ENCODE measurements around the gene SNRPD2.

SNRPD2 gene

GRCh38 chr19:45677351-45678230 is 14.2 kb downstream of the SNRPD2 start:
- peak overlapping the region; percentile 42 for H3K4me3 ChIP-seq (ENCODE audit: insufficient read length, low read depth)

DNA sequence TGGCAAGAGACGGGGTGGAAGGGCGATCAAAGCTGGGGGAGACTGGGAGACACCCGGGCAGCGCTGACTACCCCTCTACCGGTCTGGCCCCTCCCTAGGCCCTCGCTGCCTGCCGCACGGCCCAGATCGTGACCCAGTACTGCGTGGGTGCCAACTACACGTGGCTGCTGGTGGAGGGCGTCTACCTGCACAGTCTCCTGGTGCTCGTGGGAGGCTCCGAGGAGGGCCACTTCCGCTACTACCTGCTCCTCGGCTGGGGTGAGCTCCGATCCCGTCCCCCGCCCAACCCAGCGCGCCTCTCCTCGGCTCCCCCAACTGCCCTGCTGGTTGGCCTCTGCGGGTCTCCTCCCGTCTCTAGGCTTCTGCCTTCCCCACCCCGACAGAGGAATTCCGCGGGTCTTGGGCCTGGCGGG is 14.9 kb downstream of the SNRPD2 start:
- TF ChIP-seq ZNF274 (IDR thresholded peaks at IDR 0.05; ENCODE audit: low read depth, low read length), result no peak
- no peak for DNase-seq (ENCODE audit: low read depth, low spot score)
- Histone ChIP-seq H3K9ac (ENCODE audit: insufficient read length, low read depth) (peak overlapping the region; percentile 74), H3K27me3 (ENCODE audit: insufficient read depth, insufficient read length) (peaks cover 22% of the 10 kb centered on the region), H3K36me3 (ENCODE audit: insufficient read depth, insufficient read length, low read length) (no peaks in the 10 kb centered on the region), H3K4me3 (ENCODE audit: insufficient read length, low read depth) (peak overlapping the region; percentile 61), H3K4me1 (ENCODE audit: insufficient read depth, insufficient read length) (peaks cover 1% of the 10 kb centered on the region), H3K9me3 (ENCODE audit: insufficient read depth, low read length) (no peaks in the 10 kb centered on the region)

More at GRCh38 chr19:45677351-45678230, 14.2 kb downstream of the SNRPD2 start:
- H3K9ac ChIP-seq (ENCODE audit: insufficient read length, low read depth), result peak overlapping the region; percentile 58
- H3K9me3 ChIP-seq (ENCODE audit: insufficient read depth, low read length), result no peaks in the 10 kb centered on the region
- peak; percentile 92 for DNase-seq (ENCODE audit: low read depth, low spot score)
- H3K36me3 ChIP-seq (ENCODE audit: insufficient read depth, insufficient read length, low read length), result no peaks in the 10 kb centered on the region
- peaks cover 4% of the 10 kb centered on the region for H3K4me1 ChIP-seq (ENCODE audit: insufficient read depth, insufficient read length)
- peaks cover 22% of the 10 kb centered on the region for H3K27me3 ChIP-seq (ENCODE audit: insufficient read depth, insufficient read length)
- TF ChIP-seq SUZ12 (IDR thresholded peaks at IDR 0.05; ENCODE audit: extremely low read depth, insufficient read depth, insufficient read length) (no peak), ZNF274 (IDR thresholded peaks at IDR 0.05; ENCODE audit: low read depth, low read length) (no peak), YY1 (IDR thresholded peaks at IDR 0.05; ENCODE audit: insufficient read depth, insufficient read length) (no peak)

DNA sequence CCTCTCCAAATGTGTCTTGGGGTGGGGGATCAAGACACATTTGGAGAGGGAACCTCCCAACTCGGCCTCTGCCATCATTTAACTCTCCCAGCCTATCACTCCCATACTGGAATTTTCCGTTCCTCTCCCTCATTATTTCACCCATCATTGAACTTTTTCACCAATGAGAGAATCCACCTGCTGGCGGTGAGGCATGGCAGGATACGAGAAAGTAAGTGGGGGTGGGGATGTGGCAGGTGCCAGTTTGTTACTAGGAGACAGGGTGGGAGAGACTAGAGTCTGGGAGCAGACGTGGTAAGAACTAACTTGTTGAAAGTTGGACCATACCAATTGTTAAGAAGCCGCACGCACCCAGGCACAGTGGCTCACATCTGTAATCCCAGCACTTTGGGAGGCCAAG is 16.8 kb downstream of the SNRPD2 start:
- no peaks in the 10 kb centered on the region for H3K36me3 ChIP-seq (ENCODE audit: insufficient read depth, insufficient read length, low read length)
- peaks cover 33% of the 10 kb centered on the region for H3K27me3 ChIP-seq (ENCODE audit: insufficient read depth, insufficient read length)
- H3K9me3 ChIP-seq (ENCODE audit: insufficient read depth, low read length), result no peaks in the 10 kb centered on the region
- DNase-seq (ENCODE audit: low read depth, low spot score), result no peak
- no peak overlapping the region for H3K9ac ChIP-seq (ENCODE audit: insufficient read length, low read depth)
- no peak for TF ChIP-seq YY1 (IDR thresholded peaks at IDR 0.05; ENCODE audit: insufficient read depth, insufficient read length)
- no peak for TF ChIP-seq ZNF274 (IDR thresholded peaks at IDR 0.05; ENCODE audit: low read depth, low read length)
- TF ChIP-seq SUZ12 (IDR thresholded peaks at IDR 0.05; ENCODE audit: extremely low read depth, insufficient read depth, insufficient read length), result no peak
- no peak overlapping the region for H3K4me3 ChIP-seq (ENCODE audit: insufficient read length, low read depth)
- H3K4me1 ChIP-seq (ENCODE audit: insufficient read depth, insufficient read length), result peaks cover 2% of the 10 kb centered on the region

GRCh38 chr19:45670670-45671453 is 20.9 kb downstream of the SNRPD2 start:
- DNase-seq (ENCODE audit: low read depth, low spot score), result peak; percentile 85

DNA sequence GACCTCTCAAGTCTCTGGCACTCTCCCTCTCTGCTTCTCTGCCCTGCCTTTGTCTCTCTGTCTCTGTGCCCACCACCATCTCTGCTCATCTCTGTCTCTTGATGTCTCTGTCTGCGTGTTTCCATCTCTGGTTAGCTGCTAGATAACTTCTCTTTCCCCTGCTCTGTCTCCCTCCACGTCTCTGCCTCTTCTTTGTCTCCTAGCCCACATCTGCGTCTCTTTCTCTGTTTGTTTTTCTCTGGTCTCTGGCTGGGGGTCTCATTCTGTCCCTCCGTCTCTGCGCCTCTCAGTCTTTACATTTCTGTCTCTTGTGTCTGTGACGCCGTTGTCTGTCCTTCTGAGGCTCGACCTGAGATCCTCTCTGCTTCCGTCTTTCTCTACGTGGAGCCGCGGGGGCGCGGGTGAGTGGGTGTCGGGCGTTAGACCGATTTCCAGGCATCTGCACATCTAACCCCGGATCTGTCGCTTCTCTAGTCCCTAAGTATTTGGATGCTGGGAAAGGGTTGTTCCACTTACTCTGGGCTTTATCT is 23.3 kb downstream of the SNRPD2 start:
- Histone ChIP-seq H3K4me3 (ENCODE audit: insufficient read length, low read depth) (peak overlapping the region; percentile 46), H3K27me3 (ENCODE audit: insufficient read depth, insufficient read length) (peaks cover 32% of the 10 kb centered on the region), H3K9ac (ENCODE audit: insufficient read length, low read depth) (peak overlapping the region; percentile 61), H3K36me3 (ENCODE audit: insufficient read depth, insufficient read length, low read length) (no peaks in the 10 kb centered on the region), H3K9me3 (ENCODE audit: insufficient read depth, low read length) (no peaks in the 10 kb centered on the region), H3K4me1 (ENCODE audit: insufficient read depth, insufficient read length) (peaks cover 6% of the 10 kb centered on the region)
- DNase-seq (ENCODE audit: low read depth, low spot score), result no peak
- TF ChIP-seq SUZ12 (IDR thresholded peaks at IDR 0.05; ENCODE audit: extremely low read depth, insufficient read depth, insufficient read length) (no peak), ZNF274 (IDR thresholded peaks at IDR 0.05; ENCODE audit: low read depth, low read length) (no peak), YY1 (IDR thresholded peaks at IDR 0.05; ENCODE audit: insufficient read depth, insufficient read length) (no peak)

More at GRCh38 chr19:45670670-45671453, 20.9 kb downstream of the SNRPD2 start:
- Histone ChIP-seq H3K4me1 (ENCODE audit: insufficient read depth, insufficient read length) (peaks cover 6% of the 10 kb centered on the region), H3K4me3 (ENCODE audit: insufficient read length, low read depth) (peak overlapping the region; percentile 51), H3K27me3 (ENCODE audit: insufficient read depth, insufficient read length) (peaks cover 32% of the 10 kb centered on the region), H3K36me3 (ENCODE audit: insufficient read depth, insufficient read length, low read length) (no peaks in the 10 kb centered on the region), H3K9me3 (ENCODE audit: insufficient read depth, low read length) (no peaks in the 10 kb centered on the region), H3K9ac (ENCODE audit: insufficient read length, low read depth) (peak overlapping the region; percentile 67)
- TF ChIP-seq ZNF274 (IDR thresholded peaks at IDR 0.05; ENCODE audit: low read depth, low read length) (no peak), YY1 (IDR thresholded peaks at IDR 0.05; ENCODE audit: insufficient read depth, insufficient read length) (no peak)

- Histone ChIP-seq H3K9ac (ENCODE audit: insufficient read length, low read depth) (peak within 1 kb of the TSS; percentile 61), H3K9me3 (ENCODE audit: insufficient read depth, low read length) (no peaks in the 10 kb centered on the region), H3K4me3 (ENCODE audit: insufficient read length, low read depth) (peak within 1 kb of the TSS; percentile 46), H3K4me1 (ENCODE audit: insufficient read depth, insufficient read length) (peaks cover 6% of the 10 kb centered on the region), H3K36me3 (ENCODE audit: insufficient read depth, insufficient read length, low read length) (no peaks in the 10 kb centered on the region), H3K27me3 (ENCODE audit: insufficient read depth, insufficient read length) (peaks cover 32% of the 10 kb centered on the region)
- no peak for DNase-seq (ENCODE audit: low read depth, low spot score)
- no peak for TF ChIP-seq YY1 (IDR thresholded peaks at IDR 0.05; ENCODE audit: insufficient read depth, insufficient read length)
- no peak for TF ChIP-seq SUZ12 (IDR thresholded peaks at IDR 0.05; ENCODE audit: extremely low read depth, insufficient read depth, insufficient read length)
- no peak for TF ChIP-seq ZNF274 (IDR thresholded peaks at IDR 0.05; ENCODE audit: low read depth, low read length)
Observed at GRCh38 chr19:45667620-45668341, 24.0 kb downstream of the SNRPD2 start, which contains the start of gene GIPR. Gene GIPR (plus strand): TSS chr19:45668221. CDS start chr19:45669521, 1,300 bp downstream.

All from NT2/D1 (cell line).